ENCODE data around the gene METTL6. TPM values are rescaled to one million over a fixed set of nuclear protein-coding genes. Genes with fewer than 3 reads are reported as not detected.
"Not testable (repeated sequence)": the region's sequence is repeated elsewhere in the genome, so short reads cannot be mapped to it uniquely, and the experiment has no call there.

The METTL6 gene
- polyA plus RNA-seq, 1 donor (not counting 4 experiments of a cell fraction or from before 2014, with no cell fraction given) = 16.3 TPM

DNA sequence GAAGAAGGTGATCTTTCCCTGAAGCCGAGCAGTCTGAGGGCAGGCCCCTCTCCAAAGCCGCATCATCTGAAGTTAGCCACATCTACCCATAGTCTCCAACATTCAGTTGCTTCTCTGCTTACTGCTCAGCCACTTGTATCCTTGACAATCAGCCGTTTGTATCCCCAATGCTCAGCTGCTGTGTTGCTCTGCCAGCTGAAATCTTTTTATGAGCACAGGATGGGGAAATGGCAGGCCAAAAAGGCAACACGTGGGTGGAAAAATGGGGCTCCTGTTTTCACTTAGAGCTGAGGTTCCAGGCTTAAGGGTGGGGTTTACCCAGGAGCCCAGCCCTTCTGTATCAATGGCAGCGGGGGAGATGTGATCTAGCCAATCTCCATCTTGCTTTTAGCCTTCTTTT, 36.3 kb downstream of the METTL6 start:
- peaks cover 2% of the 10 kb centered on the region for H3K9me3 ChIP-seq (ENCODE audit: control insufficient read depth, low read depth, low read length)
- no peaks in the 10 kb centered on the region for H3K36me3 ChIP-seq (ENCODE audit: control insufficient read depth in 2 of 2, extremely low read depth in 1 of 2, insufficient read depth in 2 of 2, low read length in 2 of 2)
- dilution Hi-C loops (cut with MboI; ENCODE audit: extremely low pct_ligation_motif_present, low sequenced_read_pairs) = no loop called here
- no peak overlapping the region for H2AFZ ChIP-seq (ENCODE audit: control insufficient read depth, low read length)
- H3K4me1 ChIP-seq (ENCODE audit: control insufficient read depth, extremely low read depth, insufficient read depth, low read length) = peaks cover 10% of the 10 kb centered on the region
- no peaks in the 10 kb centered on the region for H3K9me1 ChIP-seq (ENCODE audit: control insufficient read depth, extremely low read depth, insufficient read depth, low read length)
- H3K27me3 ChIP-seq (ENCODE audit: control insufficient read depth, extremely low read depth, insufficient read depth, low read length) = no peaks in the 10 kb centered on the region
- H3K4me2 ChIP-seq (ENCODE audit: control insufficient read depth, extremely low read depth, insufficient read depth, low read depth, low read length) = no peak overlapping the region
- FAIRE-seq (no peak), DNase-seq (ENCODE audit: low read depth, low spot score) (no peak)
- no peak overlapping the region for H3K4me3 ChIP-seq (ENCODE audit: control insufficient read depth in 2 of 3, extremely low read depth in 1 of 3, insufficient read depth in 2 of 3, low read depth in 1 of 3, low read length in 3 of 3)
- H3K79me2 ChIP-seq (ENCODE audit: control insufficient read depth, insufficient read depth, low read length) = no peaks in the 10 kb centered on the region
- TF ChIP-seq, protein P1, sequence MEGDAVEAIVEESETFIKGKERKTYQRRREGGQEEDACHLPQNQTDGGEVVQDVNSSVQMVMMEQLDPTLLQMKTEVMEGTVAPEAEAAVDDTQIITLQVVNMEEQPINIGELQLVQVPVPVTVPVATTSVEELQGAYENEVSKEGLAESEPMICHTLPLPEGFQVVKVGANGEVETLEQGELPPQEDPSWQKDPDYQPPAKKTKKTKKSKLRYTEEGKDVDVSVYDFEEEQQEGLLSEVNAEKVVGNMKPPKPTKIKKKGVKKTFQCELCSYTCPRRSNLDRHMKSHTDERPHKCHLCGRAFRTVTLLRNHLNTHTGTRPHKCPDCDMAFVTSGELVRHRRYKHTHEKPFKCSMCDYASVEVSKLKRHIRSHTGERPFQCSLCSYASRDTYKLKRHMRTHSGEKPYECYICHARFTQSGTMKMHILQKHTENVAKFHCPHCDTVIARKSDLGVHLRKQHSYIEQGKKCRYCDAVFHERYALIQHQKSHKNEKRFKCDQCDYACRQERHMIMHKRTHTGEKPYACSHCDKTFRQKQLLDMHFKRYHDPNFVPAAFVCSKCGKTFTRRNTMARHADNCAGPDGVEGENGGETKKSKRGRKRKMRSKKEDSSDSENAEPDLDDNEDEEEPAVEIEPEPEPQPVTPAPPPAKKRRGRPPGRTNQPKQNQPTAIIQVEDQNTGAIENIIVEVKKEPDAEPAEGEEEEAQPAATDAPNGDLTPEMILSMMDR (optimal IDR thresholded peaks at IDR 0.05 in 1 of 3, IDR thresholded peaks at IDR 0.05 in 1 of 3, conservative IDR thresholded peaks at IDR 0.05 in 1 of 3; ENCODE audit: extremely low read depth in 1 of 3, insufficient read depth in 2 of 3, low read length in 3 of 3) = no peak
- TF ChIP-seq EZH2 (IDR thresholded peaks at IDR 0.05; ENCODE audit: low read length) = no peak
- H3K9ac ChIP-seq (ENCODE audit: control insufficient read depth, extremely low read depth, insufficient read depth, low read length) = no peak overlapping the region
- no peaks in the 10 kb centered on the region for H4K20me1 ChIP-seq (ENCODE audit: control insufficient read depth, extremely low read depth, insufficient read depth, low read length)
- no peak overlapping the region for H3K27ac ChIP-seq (ENCODE audit: control insufficient read depth, insufficient read depth, low read length)

DNA sequence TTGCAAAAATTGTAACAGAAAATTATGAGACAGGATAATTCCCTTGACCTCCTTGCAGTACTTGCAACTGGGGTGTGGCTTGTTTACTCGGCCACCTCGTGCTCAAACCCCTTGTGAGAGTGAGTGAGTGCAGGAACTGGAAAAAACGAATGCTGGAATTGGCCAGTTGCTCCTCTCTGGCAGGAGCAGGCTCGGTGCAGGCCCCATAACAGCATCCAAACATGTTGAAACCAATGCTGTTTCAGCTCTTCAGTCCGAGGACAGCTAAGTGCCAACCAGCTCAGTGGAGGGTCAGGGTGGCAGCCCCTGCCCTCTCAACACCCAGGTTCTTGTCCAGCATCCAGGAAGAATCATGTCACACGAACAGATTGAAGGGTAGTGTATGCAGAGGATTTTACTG, 36.9 kb downstream of the METTL6 start:
- H3K9ac ChIP-seq (ENCODE audit: control insufficient read depth, extremely low read depth, insufficient read depth, low read length) = no peak overlapping the region
- no peak overlapping the region for H3K4me3 ChIP-seq (ENCODE audit: control insufficient read depth in 2 of 3, extremely low read depth in 1 of 3, insufficient read depth in 2 of 3, low read depth in 1 of 3, low read length in 3 of 3)
- H3K27me3 ChIP-seq (ENCODE audit: control insufficient read depth, extremely low read depth, insufficient read depth, low read length) = no peaks in the 10 kb centered on the region
- DNase-seq (ENCODE audit: low read depth, low spot score) = no peak
- no peak for FAIRE-seq
- H3K4me2 ChIP-seq (ENCODE audit: control insufficient read depth, extremely low read depth, insufficient read depth, low read depth, low read length) = no peak overlapping the region
- peaks cover 10% of the 10 kb centered on the region for H3K4me1 ChIP-seq (ENCODE audit: control insufficient read depth, extremely low read depth, insufficient read depth, low read length)
- H3K79me2 ChIP-seq (ENCODE audit: control insufficient read depth, insufficient read depth, low read length) = no peaks in the 10 kb centered on the region
- dilution Hi-C loops (cut with MboI; ENCODE audit: extremely low pct_ligation_motif_present, low sequenced_read_pairs) = no loop called here
- TF ChIP-seq, protein P1 (optimal IDR thresholded peaks at IDR 0.05 in 1 of 3, IDR thresholded peaks at IDR 0.05 in 1 of 3, conservative IDR thresholded peaks at IDR 0.05 in 1 of 3; ENCODE audit: extremely low read depth in 1 of 3, insufficient read depth in 2 of 3, low read length in 3 of 3) = no peak
- no peak overlapping the region for H3K27ac ChIP-seq (ENCODE audit: control insufficient read depth, insufficient read depth, low read length)
- peaks cover 2% of the 10 kb centered on the region for H3K9me3 ChIP-seq (ENCODE audit: control insufficient read depth, low read depth, low read length)
- no peaks in the 10 kb centered on the region for H3K36me3 ChIP-seq (ENCODE audit: control insufficient read depth in 2 of 2, extremely low read depth in 1 of 2, insufficient read depth in 2 of 2, low read length in 2 of 2)
- no peaks in the 10 kb centered on the region for H4K20me1 ChIP-seq (ENCODE audit: control insufficient read depth, extremely low read depth, insufficient read depth, low read length)
- H3K9me1 ChIP-seq (ENCODE audit: control insufficient read depth, extremely low read depth, insufficient read depth, low read length) = no peaks in the 10 kb centered on the region
- no peak overlapping the region for H2AFZ ChIP-seq (ENCODE audit: control insufficient read depth, low read length)

DNA sequence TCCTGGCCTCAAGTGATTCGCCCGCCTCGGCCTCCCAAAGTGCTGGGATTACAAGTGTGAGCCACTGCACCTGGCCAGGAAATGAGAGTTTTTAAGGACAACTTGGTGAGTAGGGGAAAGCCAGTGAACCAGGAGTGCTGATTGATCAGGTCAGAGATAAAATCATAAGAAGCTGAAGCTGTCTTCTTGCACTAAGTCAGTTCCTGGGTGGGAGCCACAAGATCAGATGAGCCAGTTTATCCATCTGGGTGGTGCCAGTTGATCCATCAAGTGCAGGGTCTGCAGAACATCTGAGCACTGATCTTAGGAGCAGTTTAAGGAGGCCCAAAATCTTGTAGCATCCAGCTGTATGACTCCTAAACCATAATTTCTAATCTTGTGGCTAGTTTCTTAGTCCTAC, 39.0 kb downstream of the METTL6 start:
- H3K36me3 ChIP-seq (ENCODE audit: control insufficient read depth in 2 of 2, extremely low read depth in 1 of 2, insufficient read depth in 2 of 2, low read length in 2 of 2); H3K79me2 ChIP-seq (ENCODE audit: control insufficient read depth, insufficient read depth, low read length); FAIRE-seq; H3K4me2 ChIP-seq (ENCODE audit: control insufficient read depth, extremely low read depth, insufficient read depth, low read depth, low read length); H2AFZ ChIP-seq (ENCODE audit: control insufficient read depth, low read length); H3K9me1 ChIP-seq (ENCODE audit: control insufficient read depth, extremely low read depth, insufficient read depth, low read length); H4K20me1 ChIP-seq (ENCODE audit: control insufficient read depth, extremely low read depth, insufficient read depth, low read length); H3K4me3 ChIP-seq (ENCODE audit: control insufficient read depth in 2 of 3, extremely low read depth in 1 of 3, insufficient read depth in 2 of 3, low read depth in 1 of 3, low read length in 3 of 3); dilution Hi-C loops (cut with MboI; ENCODE audit: extremely low pct_ligation_motif_present, low sequenced_read_pairs); H3K9me3 ChIP-seq (ENCODE audit: control insufficient read depth, low read depth, low read length); DNase-seq (ENCODE audit: low read depth, low spot score); H3K9ac ChIP-seq (ENCODE audit: control insufficient read depth, extremely low read depth, insufficient read depth, low read length); H3K27ac ChIP-seq (ENCODE audit: control insufficient read depth, insufficient read depth, low read length); H3K27me3 ChIP-seq (ENCODE audit: control insufficient read depth, extremely low read depth, insufficient read depth, low read length): not testable (repeated sequence)
- H3K4me1 ChIP-seq (ENCODE audit: control insufficient read depth, extremely low read depth, insufficient read depth, low read length) = peaks cover 10% of the 10 kb centered on the region
